HG03342 (cell line): ENCODE measurements around the gene GPANK1.
A peak's percentile ranks its signal among the peaks of the same experiment; 100 is the strongest.

Experiments
- ATAC-seq: cut with Tn5 transposase; IDR thresholded peaks from one replicate; pipeline ENCODE4 v1.9.1; 2021; ENCODE audit warnings: mild to moderate bottlenecking, moderate library complexity; ENCODE audit not compliant: unreplicated experiment

Gene GPANK1

DNA sequence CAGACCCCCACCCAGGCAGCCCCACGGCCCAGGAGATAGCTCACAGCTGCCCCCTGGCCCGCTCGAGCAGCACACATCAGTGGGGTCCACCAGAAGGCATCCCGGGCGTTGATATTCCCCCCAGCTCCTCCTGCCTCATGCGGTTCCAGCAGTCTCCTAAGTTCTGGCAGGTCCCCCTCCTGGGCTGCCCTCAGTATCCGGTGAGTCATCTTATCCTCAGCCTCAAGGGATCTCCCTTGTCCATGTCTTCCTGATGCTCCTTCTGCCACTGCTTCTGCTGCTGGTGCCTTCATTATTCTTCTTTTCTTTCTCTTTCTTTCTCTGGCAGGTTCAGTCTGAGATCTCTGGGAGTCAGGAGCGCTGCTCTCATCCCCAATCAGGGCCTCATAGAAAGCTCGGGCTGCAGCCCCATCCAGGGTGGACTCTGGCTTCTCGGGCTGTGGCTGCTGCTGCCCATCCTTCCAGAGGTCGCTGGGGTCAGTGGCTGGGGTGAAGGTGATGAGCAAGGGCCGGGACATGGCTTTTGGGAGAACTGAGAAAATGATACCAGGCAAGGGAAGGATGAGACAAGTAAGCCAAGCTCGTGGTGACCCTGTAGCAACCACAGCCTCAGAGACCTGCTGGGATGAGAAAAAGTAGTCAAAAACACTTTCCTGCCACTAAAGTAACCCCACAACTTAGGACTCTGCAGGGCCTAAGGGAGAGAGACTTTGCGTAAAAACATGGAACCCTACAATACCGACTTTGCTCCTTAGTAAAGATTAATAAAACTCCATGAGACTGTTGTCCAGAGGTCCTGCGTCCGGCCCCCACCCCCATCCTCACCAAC lies 622 bp downstream of the GPANK1 start:
- ATAC-seq = no peak

GRCh38 chr6:31663126-31663960 lies 1.5 kb downstream of the GPANK1 start:
- ATAC-seq = no peak

DNA sequence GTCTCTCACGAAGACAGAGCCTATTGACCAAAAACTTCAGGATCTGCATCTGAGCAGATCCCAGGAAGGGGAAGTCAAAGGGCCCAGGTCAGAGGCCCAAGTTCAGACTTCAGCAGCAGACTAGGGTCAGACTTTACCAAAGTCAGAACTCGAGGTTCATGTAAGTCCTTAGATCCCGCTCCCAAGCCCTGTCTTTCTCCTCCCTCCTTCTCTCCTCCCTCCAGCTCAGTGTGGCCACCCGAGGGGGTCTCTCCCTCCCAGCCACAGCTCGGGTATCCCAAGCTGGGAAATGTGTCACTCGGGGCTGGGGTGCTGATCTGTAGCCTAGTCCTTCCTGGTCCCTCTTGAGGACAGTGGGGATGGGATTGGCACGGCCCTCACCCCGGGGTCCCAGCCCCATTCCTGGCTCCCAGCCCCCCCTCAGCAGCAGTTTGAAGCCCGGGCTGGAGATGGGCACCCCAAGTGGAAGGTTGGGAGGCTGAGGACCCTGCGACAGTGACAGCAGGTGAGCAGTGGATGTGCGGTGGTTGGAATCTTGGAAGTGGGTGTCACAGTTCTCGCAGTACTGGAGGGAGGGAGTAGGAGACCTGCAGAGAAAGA lies 2.6 kb downstream of the GPANK1 start:
- no peak for ATAC-seq

DNA sequence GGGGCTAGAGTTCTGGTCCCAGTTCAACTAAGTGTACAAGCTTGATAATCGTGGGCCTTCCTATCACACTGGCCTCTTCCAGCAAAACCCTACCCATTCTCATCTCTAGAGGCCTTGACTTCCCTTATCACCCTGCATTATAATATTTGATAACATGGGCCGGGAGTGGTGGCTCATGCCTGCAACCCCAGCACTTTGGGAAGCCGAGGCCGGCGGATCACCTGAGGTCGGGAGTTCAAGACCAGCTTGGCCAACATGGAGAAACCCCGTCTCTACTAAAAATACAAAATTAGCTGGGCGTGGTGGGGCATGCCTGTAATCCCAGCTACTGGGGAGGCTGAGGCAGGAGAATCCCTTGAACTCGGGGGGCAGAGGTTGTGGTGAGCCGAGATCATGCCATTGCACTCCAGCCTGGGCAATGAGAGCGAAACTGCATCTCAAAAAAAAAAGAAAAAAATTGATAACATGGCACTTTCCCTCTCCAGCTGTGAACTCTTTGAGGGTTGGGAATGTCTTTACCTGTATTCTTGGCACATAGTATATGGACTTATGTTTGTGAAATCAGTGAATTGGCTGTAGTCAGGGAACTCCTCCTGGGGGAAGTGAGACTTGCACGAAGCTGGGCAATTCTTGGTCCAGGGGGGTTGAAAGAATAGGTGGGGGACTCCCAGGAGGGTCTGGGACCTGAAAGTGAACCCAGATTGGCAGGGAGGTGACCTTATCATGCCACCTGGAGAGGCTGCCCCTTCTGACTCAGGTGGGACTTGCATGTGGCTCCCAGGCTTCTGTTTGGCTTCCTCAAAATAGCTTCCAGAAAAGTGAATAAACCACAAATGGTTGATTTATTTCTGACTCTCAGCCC lies 3.3 kb downstream of the GPANK1 start:
- no peak for ATAC-seq

DNA sequence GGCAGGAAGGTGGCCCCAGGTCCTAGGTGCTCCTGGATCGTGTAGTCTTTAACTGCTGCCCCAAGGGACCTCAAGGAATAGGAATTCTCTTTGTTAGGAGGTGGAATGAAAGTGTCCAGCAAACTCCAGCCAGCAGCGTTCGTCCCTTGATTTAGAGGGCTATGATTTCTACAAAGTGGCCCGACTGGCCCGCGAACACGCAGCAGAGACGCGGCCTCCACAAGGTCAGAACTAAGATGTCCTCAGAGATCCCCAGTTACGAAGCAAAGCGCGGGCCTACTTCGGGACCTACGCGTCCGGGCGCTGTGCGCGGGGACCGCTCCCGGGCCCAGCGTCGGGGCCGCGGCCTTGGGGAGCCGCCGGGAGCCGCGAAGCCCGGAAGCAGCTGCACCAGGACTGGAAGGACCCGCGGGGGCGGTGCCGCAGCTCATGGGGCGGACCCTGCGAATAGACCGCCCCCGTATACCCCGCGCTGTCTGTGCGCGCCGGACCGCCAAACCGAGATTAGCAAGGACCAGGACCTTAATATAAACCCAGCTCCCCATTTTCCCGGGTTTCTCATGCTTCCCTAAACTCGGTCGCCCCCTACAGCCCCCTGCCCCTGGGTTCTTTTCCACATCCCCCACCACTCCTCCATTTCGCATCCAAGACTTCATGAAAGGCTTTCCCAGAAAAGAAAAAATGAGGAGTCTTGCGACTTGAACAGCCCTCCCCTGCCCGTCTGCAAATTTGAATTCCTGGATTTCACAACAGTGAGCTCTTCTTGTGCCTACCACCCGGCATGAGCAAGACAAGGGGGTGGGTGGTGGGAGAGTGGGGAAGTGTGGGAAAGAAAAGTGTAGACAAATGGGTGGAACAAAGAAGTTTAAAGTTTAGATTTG lies 4.2 kb downstream of the GPANK1 start, which contains the start of gene C6orf47:
Gene C6orf47 (minus strand): TSS at position 398 of the 881 bp plus-strand sequence. CDS start 831 bp downstream, outside the sequence.
- peak; percentile 44 for ATAC-seq

GRCh38 chr6:31659649-31660380 lies 5.0 kb downstream of the GPANK1 start:
- ATAC-seq = peak; percentile 12

DNA sequence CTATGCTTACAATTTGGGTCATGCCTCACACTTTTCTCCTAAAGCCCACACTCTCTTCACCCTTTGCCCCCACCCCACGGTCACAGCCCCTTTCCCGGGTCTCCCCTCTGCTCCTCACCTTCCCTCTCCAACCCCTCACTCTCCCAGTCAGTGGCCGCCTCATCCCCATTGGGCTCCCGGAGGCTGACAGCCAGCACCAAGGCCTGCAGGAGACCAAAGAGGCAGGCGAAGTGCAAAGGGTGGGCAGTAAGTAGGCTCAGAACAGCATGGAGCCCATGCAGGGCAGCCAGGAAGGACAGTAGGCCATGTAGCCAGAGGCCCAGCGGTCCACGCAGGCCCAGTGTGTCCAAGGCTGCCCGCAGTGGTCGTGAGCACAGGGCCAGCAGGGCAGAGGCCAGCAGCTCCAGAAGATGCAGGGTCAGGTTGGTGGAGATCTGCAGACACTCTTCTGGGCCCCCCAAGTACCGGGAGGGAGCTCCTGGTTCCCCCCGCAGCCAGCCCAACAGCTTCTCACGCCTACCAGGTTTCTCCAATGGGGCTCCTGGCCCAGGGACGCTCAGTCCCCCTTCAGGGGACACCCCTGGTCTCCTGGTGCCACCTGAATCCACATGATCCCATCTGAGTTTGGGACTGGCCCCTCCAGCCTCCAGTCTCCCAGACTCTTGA lies 5.7 kb downstream of the GPANK1 start:
- no peak for ATAC-seq

DNA sequence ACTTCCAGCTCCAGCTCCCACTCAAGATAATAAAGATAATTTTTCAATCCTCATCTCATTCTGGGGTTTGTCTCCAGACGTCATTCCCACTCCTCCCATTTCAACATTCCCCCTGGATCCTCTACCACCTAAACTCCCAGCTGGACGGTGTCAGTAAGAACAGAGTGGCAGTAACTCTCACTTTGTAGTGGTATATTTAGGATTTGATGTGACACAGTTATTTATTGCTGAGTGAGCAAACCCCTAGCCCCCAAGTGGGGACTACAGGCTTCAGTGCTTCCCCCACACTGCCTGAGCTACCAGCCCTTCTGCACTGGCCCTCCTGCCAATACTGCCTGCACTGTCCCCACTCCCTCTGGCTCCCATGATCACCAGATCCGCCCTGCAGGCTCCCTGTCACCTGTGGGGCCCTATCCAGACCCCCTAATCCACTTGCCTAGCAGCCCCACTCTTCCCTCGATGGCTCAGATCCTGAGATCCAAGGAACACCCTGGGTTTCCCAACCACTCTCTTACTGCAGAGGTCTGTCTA lies 6.6 kb downstream of the GPANK1 start:
- no peak for ATAC-seq

GRCh38 chr6:31657406-31658157 lies 7.2 kb downstream of the GPANK1 start:
- ATAC-seq = no peak

GRCh38 chr6:31655349-31656237 lies 9.2 kb downstream of the GPANK1 start, which contains the start of gene APOM:
Gene APOM (plus strand): TSS chr6:31655894. CDS start chr6:31655967, 73 bp downstream.
- ATAC-seq = no peak

DNA sequence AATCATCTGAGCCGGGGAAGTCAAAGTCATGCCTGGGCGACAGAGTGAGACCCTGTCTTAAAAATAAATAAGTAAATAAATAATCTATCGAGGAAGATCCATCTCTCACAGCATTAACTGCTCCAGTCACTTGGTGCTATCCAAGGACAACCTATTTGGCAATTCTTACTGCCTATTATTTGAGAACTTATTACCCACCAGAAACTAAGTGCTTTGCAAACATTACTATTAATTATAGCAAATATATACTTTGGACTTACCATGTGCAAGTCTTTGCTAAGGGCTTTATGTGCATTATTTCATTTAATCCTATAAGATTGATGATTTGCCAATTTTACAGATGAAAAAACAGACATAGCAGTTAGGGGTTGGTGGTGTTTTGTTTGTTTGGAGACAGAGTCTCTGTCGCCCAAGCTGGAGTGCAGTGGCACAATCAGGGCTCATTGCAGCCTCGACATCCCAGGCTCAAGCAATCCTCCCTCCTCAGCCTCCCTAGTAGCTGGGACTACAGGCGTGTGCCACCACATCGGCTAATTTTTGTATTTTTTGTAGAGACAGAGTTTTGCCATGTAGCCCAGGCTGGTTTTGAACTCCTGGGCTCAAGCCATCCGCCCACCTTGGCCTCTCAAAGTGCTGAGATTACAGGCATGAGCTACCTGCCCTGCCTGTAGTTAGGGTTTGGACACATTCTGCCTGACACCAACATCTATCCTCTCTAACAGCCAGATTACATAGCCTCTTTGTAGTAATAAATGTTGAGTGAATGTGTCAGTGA lies 10.0 kb downstream of the GPANK1 start:
- ATAC-seq = no peak

DNA sequence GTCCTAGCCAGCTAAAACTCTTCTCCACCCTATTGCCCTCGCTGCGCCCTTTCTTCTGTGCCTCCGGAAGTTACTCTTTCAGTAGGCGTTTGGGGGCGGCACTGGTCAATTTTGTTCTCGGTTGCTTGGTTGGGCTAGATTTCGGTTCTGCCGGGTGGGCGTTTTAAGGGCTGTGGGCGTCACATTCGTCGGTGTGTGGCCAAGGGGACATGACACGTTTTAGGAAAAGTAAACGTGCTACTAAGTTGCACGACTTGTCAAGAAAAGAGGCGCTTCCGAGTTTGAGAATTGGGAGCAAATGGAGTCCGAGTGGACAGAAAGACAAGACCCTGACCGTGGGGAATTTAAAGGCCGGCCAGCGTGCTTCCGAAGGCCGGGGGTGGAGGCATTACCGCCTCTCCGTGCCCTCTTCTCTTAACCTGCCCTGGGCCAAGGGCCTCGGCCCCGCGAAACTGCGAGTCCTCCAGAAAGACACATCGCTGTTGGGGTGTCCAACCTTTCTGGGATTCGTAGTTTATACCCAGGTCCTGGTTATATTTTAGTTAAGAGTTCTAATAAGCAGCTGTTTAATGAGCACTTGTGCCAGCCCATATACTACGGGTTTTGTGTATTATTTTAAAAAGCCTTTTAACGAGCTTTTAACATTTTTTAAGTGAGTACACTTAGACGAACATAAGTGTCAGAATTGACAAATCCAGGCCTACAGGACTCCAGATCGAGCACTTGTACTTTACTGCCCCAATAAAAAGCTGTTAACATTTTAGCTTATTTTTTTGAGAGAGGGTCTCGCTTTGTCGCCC lies 11.7 kb downstream of the GPANK1 start:
- peak; percentile 60 for ATAC-seq

- no peak for ATAC-seq
Measured at GRCh38 chr6:31651602-31652191, 13.1 kb downstream of the GPANK1 start.

DNA sequence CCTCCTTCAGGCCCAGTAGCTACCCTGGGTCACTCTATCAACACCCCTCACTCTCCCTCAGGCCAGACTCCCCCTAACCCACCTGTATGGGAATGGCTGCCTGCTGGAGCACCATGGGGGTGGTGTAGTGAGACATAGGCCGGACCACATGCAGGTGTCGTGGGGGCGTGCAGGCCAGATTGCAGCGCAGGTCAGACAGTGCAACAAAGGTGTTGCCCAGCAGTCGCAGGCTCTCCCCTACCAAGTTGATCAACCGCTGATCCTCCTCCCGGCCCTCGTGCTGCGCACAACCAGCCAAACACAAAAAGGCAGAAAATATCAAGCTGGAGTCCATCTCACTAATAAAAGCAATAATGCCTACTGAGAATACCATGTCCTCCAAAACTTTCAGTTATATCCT lies 19.5 kb downstream of the GPANK1 start:
- ATAC-seq = no peak
